HG03060 (cell line): Measurements from ENCODE around the gene SCAP.

Source experiments
- ATAC-seq: cut with Tn5 transposase; IDR thresholded peaks from one replicate; pipeline ENCODE4 v1.9.1; 2021; ENCODE audit warnings: low read depth, moderate number of reproducible peaks; ENCODE audit not compliant: unreplicated experiment

The SCAP gene

GRCh38 chr3:47404955-47405790 is 70.6 kb downstream of the SCAP start:
- no peak for ATAC-seq

- no peak for ATAC-seq
These were observed 71.3 kb downstream of the SCAP start for GRCh38 chr3:47404431-47404876.

GRCh38 chr3:47399531-47400270 is 76.0 kb downstream of the SCAP start:
- ATAC-seq: no peak

GRCh38 chr3:47399016-47399415 is 76.7 kb downstream of the SCAP start:
- no peak for ATAC-seq

GRCh38 chr3:47398228-47398627 is 77.5 kb downstream of the SCAP start:
- no peak for ATAC-seq

- ATAC-seq: no peak
These were observed 80.9 kb downstream of the SCAP start for GRCh38 chr3:47394881-47395280.

- ATAC-seq: no peak
These were observed 81.4 kb downstream of the SCAP start for GRCh38 chr3:47394140-47394870.

- ATAC-seq: no peak
These were observed 82.8 kb downstream of the SCAP start for GRCh38 chr3:47392933-47393332.

- no peak for ATAC-seq
These were observed 89.9 kb downstream of the SCAP start for GRCh38 chr3:47385796-47386195.

GRCh38 chr3:47385007-47385406 is 90.7 kb downstream of the SCAP start:
- no peak for ATAC-seq

- no peak for ATAC-seq
These were observed 91.3 kb downstream of the SCAP start for GRCh38 chr3:47384425-47384824.

GRCh38 chr3:47381317-47382157 is 94.2 kb downstream of the SCAP start:
- ATAC-seq: peak; percentile 21

- ATAC-seq: peak; percentile 57
These were observed 95.0 kb downstream of the SCAP start, which contains the start of gene PTPN23 for GRCh38 chr3:47380601-47381316. PTPN23 (plus strand) TSS chr3:47381021; CDS start chr3:47381097, 76 bp downstream.

- ATAC-seq: no peak
These were observed 95.6 kb downstream of the SCAP start for GRCh38 chr3:47380026-47380600.

GRCh38 chr3:47379411-47379899 is 96.3 kb downstream of the SCAP start:
- no peak for ATAC-seq

GRCh38 chr3:47378869-47379268 is 96.9 kb downstream of the SCAP start:
- ATAC-seq: no peak

- ATAC-seq: no peak
These were observed 98.6 kb downstream of the SCAP start for GRCh38 chr3:47377186-47377585.

- no peak for ATAC-seq
These were observed 99.3 kb downstream of the SCAP start for GRCh38 chr3:47376393-47376792.

- ATAC-seq: no peak
These were observed 101.2 kb downstream of the SCAP start for GRCh38 chr3:47374587-47374986.
